Common myeloid progenitor, CD34-positive (primary cell): ENCODE data around the gene PRRT1B.

Experiments used
- CTCF ChIA-PET: fragments of 350-600 bp; sonication (Branson Sonifier 250); formaldehyde crosslinking; loops from one replicate; lab custom pipeline; 2021; ENCODE audit warnings: antibody characterized with exemption; lab: Charles Lee
- POLR2A ChIA-PET: fragments of 350-600 bp; sonication (Branson Sonifier 250); formaldehyde crosslinking; loops from one replicate; lab custom pipeline; 2021; ENCODE audit warnings: antibody characterized with exemption; lab: Charles Lee
- DNase-seq, 3 donors: peaks; one replicate each; pipeline versions ENCODE4 v3.0.0 to v3.0.0-alpha.2; 2013
- H3K27ac ChIP-seq, 2 experiments: 1 replicate in 1 of 2; 2 replicates in 1 of 2; pipeline ENCODE4 v1.7.0; 2013; ENCODE audit warnings: inconsistent platforms in 2 of 2, low read length in 2 of 2, mild to moderate bottlenecking in 2 of 2, low read depth in 1 of 2, moderate library complexity in 1 of 2; ENCODE audit not compliant: severe bottlenecking in 2 of 2, insufficient read depth in 1 of 2, poor library complexity in 1 of 2
- H3K27me3 ChIP-seq, 5 experiments: replicated peaks in 2 of 5; 1 replicate in 3 of 5; 2 replicates in 2 of 5; pipeline versions ENCODE4 v1.6.1 to v1.7.0; 2013; ENCODE audit warnings: low read length in 4 of 5, mild to moderate bottlenecking in 2 of 5, moderate library complexity in 2 of 5, inconsistent platforms in 1 of 5; ENCODE audit not compliant: insufficient read depth in 5 of 5, control insufficient read depth in 4 of 5
- H3K36me3 ChIP-seq, 4 experiments: 1 replicate in 2 of 4; 2 replicates in 2 of 4; pipeline versions ENCODE4 v1.6.1 to v1.7.0; 2013; ENCODE audit warnings: low read length in 3 of 4, control low read depth in 1 of 4, mild to moderate bottlenecking in 1 of 4; ENCODE audit not compliant: control insufficient read depth in 4 of 4, insufficient read depth in 4 of 4
- H3K4me1 ChIP-seq, 4 experiments: 1 replicate in 3 of 4; 2 replicates in 1 of 4; pipeline versions ENCODE4 v1.6.1 to v1.7.1; 2013; ENCODE audit warnings: low read length in 3 of 4, mild to moderate bottlenecking in 3 of 4, control low read depth in 1 of 4, inconsistent platforms in 1 of 4, moderate library complexity in 1 of 4; ENCODE audit not compliant: control insufficient read depth in 4 of 4, insufficient read depth in 4 of 4; ENCODE audit errors: control extremely low read depth in 1 of 4
- H3K4me3 ChIP-seq, 7 experiments: 1 replicate in 4 of 7; 2 replicates in 3 of 7; pipeline versions ENCODE4 v1.5.1 to v1.7.0; 2013; ENCODE audit warnings: mild to moderate bottlenecking in 7 of 7, low read length in 6 of 7, moderate library complexity in 6 of 7, inconsistent platforms in 2 of 7, low read depth in 2 of 7, control low read depth in 1 of 7; ENCODE audit not compliant: insufficient read depth in 4 of 7, control insufficient read depth in 1 of 7; ENCODE audit errors: extremely low read depth in 1 of 7
- H3K9me3 ChIP-seq, 5 experiments: 1 replicate in 4 of 5; 2 replicates in 1 of 5; pipeline versions ENCODE4 v1.6.1 to v1.7.1; 2013; ENCODE audit warnings: low read length in 4 of 5, mild to moderate bottlenecking in 2 of 5, inconsistent platforms in 1 of 5, low read depth in 1 of 5, moderate library complexity in 1 of 5; ENCODE audit not compliant: control insufficient read depth in 4 of 5, insufficient read depth in 2 of 5; ENCODE audit errors: control extremely low read depth in 1 of 5
- WGBS: methylation state at CpG from one replicate; pipeline ENCODE4 v1.1.5; 2013; ENCODE audit not compliant: insufficient coverage; 5-methylcytosine and 5-hydroxymethylcytosine counted together

The PRRT1B gene

DNA sequence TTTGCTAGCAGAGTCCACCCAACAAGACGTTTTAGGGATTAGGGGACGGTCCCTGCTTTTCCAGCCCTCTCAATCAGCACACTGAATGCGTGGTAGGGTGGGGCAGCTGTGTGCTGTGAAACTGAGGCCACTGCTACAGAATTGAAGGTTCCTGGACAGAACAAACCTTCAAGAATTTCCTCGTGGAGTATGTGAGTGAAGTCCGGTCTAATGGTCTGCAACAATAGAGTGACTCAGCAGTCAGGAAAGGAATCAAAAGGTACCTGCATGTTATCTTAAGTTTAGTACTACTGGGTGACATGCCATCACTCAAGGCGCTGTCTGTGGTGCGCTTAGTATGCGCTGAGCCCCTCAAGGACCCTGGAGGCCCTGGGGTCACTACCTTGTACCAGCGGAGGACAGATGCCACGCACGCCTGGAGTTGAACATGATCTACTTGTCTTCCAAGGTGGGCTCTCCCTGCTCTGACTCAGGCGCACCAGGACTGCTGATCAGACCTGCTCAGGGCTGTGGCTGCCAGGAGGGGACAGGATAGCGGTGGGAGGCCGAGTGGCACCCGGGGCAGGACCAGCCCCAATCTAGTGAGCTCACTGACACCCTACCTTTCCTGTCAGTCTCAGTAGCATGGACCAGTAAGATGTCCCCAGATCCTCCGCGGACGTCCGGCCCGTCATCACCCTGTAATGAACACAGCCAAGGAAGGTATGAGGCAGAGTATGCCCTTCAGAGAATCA, 50.5 kb downstream of the PRRT1B start:
- H3K4me1 ChIP-seq: peaks cover 2 to 33% (median 12%) of the 10 kb centered on the region in 4 experiments
- CTCF ChIA-PET: interaction anchor here (1.6 to 5.6 kb wide), 2 partner anchors 81 to 141 kb away, joined by 3 to 39 read pairs; no protein-coding TSS in a partner anchor
- no peak overlapping the region for H3K4me3 ChIP-seq
- 92% methylated on average over 18 of the region's 20 CpGs for WGBS
- no peaks in the 10 kb centered on the region for H3K9me3 ChIP-seq
- no peaks in the 10 kb centered on the region for H3K27me3 ChIP-seq
- H3K27ac ChIP-seq: no peak overlapping the region
- POLR2A ChIA-PET: no interaction called here
- DNase-seq: no peak
- peaks cover 9 to 62% (median 39%) of the 10 kb centered on the region in 4 experiments for H3K36me3 ChIP-seq

DNA sequence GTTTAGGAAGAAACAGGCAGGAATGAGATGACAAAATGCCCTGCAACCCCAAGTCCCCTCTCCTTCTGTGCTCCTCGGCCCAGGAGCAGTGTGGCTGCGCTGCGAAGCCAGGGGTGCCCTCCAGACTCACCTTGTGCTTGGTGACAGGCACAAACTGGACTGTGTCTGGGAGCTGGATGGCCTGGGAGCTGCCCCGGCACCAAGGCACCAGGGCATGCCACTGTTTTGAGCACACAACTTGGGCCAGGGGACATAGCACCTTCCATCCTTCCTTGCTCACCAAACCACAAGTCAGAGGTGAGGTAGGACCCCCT, 51.1 kb downstream of the PRRT1B start:
- WGBS: 90% methylated on average over 2 of the region's 4 CpGs
- Histone ChIP-seq H3K36me3 (peaks cover 12 to 64% (median 40%) of the 10 kb centered on the region in 4 experiments), H3K4me3 (no peak overlapping the region), H3K9me3 (no peaks in the 10 kb centered on the region), H3K27me3 (no peaks in the 10 kb centered on the region), H3K4me1 (peaks cover 0 to 27% (median 8%) of the 10 kb centered on the region in 4 experiments), H3K27ac (no peak overlapping the region)
- CTCF ChIA-PET: interaction anchor here (1.6 kb wide), 1 partner anchor 81 kb away, joined by 3 read pairs; no protein-coding TSS in a partner anchor
- no peak for DNase-seq
- POLR2A ChIA-PET: no interaction called here

DNA sequence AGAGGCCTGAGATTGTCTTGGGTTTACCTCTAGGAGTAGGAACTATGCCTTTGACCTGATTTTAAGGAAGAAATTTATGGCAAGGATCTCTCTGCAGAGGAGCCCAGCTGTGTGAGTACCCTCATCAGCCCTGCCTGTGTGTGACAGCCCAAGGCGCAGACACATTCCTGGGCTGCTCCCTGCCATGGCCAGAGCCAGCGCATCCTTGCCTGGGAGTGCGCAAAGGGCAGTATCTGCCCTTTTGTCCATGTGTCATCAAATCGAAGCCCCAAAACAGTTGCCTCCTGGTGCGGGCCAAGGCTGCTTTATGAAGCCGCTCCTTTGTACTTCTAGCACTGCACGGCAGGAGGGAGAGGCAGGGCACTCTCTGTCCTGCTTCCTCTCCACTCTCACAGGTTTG, 51.9 kb downstream of the PRRT1B start:
- no peak overlapping the region for H3K4me3 ChIP-seq
- no peaks in the 10 kb centered on the region for H3K9me3 ChIP-seq
- no peak overlapping the region for H3K27ac ChIP-seq
- CTCF ChIA-PET: interaction anchor here (1.0 to 3.3 kb wide), 5 partner anchors 78 to 153 kb away, joined by 3 to 19 read pairs (median 3); no protein-coding TSS in a partner anchor
- H3K27me3 ChIP-seq: no peaks in the 10 kb centered on the region
- POLR2A ChIA-PET: no interaction called here
- 95% methylated on average over 7 of the region's 7 CpGs for WGBS
- peaks cover 0 to 25% (median 7%) of the 10 kb centered on the region in 4 experiments for H3K4me1 ChIP-seq
- H3K36me3 ChIP-seq: peaks cover 13 to 64% (median 46%) of the 10 kb centered on the region in 4 experiments
- no peak for DNase-seq

DNA sequence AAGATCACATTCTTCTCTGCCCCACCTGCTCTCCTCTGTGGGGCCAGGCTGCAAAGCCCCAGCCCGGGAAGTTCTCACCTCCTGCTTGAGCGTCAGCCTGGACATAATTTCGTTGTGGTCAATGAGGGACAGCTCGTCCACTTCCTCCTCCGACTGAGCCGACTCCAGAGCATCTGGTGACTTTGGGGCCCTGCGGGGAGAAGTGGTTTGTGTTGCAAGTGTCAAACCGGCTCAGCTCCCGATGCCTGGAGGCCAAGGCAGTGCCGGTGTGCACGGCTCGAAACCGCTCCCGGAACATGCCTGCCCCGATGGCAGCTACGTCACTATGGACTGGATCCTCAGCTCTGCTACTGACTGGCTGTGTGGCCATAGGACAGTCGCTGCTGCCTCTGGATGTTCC, 52.8 kb downstream of the PRRT1B start:
- no peak overlapping the region for H3K27ac ChIP-seq
- H3K27me3 ChIP-seq: no peaks in the 10 kb centered on the region
- H3K4me3 ChIP-seq: no peak overlapping the region
- H3K36me3 ChIP-seq: peaks cover 16 to 72% (median 47%) of the 10 kb centered on the region in 4 experiments
- peaks cover 0 to 25% (median 7%) of the 10 kb centered on the region in 4 experiments for H3K4me1 ChIP-seq
- WGBS: 40% methylated on average over 16 of the region's 17 CpGs
- no peaks in the 10 kb centered on the region for H3K9me3 ChIP-seq
- CTCF ChIA-PET: interaction anchor here (1.0 to 3.3 kb wide), 8 partner anchors 12 to 152 kb away, joined by 3 to 19 read pairs (median 3); no protein-coding TSS in a partner anchor
- POLR2A ChIA-PET: no interaction called here
- DNase-seq: peak in 2 of 3 donors; percentile 53 to 59

DNA sequence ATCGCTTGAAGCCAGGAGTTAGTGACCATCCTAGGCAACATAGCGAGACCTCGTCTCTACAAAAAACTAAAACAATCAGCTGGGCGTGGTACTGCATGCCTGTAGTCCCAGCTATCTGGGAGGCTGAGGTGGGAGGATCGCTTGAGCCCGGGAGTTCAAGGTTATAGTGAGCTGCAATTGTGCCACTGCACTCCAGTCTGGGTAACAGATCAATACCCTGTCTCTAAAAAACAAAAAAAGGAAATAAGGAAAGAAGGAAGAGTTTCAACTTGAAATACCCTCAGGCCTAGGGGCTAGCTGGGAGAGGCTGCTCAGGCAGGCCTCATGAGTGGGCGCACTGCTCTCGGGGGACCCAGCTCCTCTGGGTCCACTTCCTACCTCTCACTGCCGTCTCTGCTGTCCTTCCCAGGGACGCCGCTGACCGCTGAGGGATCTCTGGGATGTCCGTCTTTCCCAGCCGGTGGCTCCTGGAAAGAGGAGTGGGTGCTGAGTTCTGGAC, 56.4 kb downstream of the PRRT1B start:
- CTCF ChIA-PET: interaction anchor here (1.0 to 2.1 kb wide), 5 partner anchors 8 to 140 kb away, joined by 3 to 13 read pairs (median 6); partner anchors contain the start of gene RAPGEF1
- WGBS: 97% methylated on average over 13 of the region's 14 CpGs
- POLR2A ChIA-PET: no interaction called here

DNA sequence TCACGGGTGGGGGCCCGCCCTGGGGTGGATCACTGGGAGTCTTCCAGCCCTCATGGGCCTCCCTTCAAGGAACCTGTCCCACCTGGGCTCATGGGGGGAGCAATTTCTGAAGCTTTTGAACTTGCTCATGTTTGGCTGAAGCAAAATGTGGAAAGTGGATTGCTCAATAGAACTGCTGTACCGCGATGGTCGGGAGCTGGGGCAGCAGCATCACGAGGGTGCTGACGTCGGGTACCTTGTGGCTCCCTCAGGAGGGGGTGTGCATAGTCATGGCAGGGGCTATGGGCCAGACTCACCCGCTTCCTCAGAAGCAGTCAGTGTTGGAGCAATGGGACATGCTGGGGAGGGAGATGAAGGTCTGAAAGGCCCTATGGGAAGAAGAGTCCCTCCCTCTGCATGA, 57.9 kb downstream of the PRRT1B start:
- H3K4me1 ChIP-seq: peaks cover 0 to 5% (median 4%) of the 10 kb centered on the region in 4 experiments
- no peak overlapping the region for H3K4me3 ChIP-seq
- 96% methylated on average over 8 of the region's 9 CpGs for WGBS
- H3K27ac ChIP-seq: no peak overlapping the region
- H3K27me3 ChIP-seq: no peaks in the 10 kb centered on the region
- no peaks in the 10 kb centered on the region for H3K9me3 ChIP-seq
- CTCF ChIA-PET: interaction anchor here (1.1 to 2.4 kb wide), 4 partner anchors 9 to 119 kb away, joined by 3 to 9 read pairs (median 3); no protein-coding TSS in a partner anchor
- POLR2A ChIA-PET: no interaction called here
- DNase-seq: no peak
- H3K36me3 ChIP-seq: peaks cover 15 to 65% (median 37%) of the 10 kb centered on the region in 4 experiments

More for the DNA sequence above, 56.4 kb downstream of the PRRT1B start:
- peaks cover 0 to 18% (median 7%) of the 10 kb centered on the region in 4 experiments for H3K4me1 ChIP-seq
- no peak for DNase-seq
- H3K27me3 ChIP-seq: no peaks in the 10 kb centered on the region
- H3K27ac ChIP-seq: no peak overlapping the region
- H3K36me3 ChIP-seq: peaks cover 15 to 68% (median 42%) of the 10 kb centered on the region in 4 experiments
- no peak overlapping the region for H3K4me3 ChIP-seq
- no peaks in the 10 kb centered on the region for H3K9me3 ChIP-seq
